Measurements from ENCODE around the gene FAM131C. TPM values are rescaled to one million over a fixed set of nuclear protein-coding genes. Genes with fewer than 3 reads are reported as not detected.
A peak's percentile ranks its signal among the peaks of the same experiment; 100 is the strongest.

The FAM131C gene
- total RNA-seq, 1 experiment from 2014 or later = 3.4 TPM

DNA sequence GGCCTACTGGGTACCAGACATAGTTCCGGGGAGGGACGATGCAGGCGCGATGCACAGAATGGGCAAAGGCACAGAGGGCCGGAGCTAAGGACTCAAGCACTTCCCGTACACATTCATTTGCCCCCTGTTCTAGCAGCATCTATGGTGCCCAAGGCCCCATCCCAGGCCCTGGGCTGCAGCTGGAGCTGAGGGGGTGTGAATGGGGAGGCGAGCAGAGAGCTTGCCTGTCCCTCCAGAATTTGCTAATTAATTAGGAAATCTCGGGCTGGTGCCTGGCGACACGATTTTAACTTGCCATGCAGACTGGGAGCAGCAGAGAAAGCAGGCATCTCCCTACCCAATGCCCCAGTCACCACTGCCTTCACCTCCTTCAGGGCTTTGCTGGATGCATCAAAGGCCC, 46.5 kb upstream of the FAM131C start:
- POLR2A ChIA-PET = no interaction called here
- Histone ChIP-seq H3K9me3 (ENCODE audit: control insufficient read depth, insufficient read depth, low read depth, low read length) (no peaks in the 10 kb centered on the region), H3K36me3 (ENCODE audit: control insufficient read depth, insufficient read depth, low read length) (peaks cover 4% of the 10 kb centered on the region; the same call in 1 of the 2 replicates), H3K27me3 (ENCODE audit: control insufficient read depth, insufficient read depth, low read length) (no peaks in the 10 kb centered on the region), H3K4me3 (ENCODE audit: low read depth in 2 of 2, low read length in 2 of 2) (no peak overlapping the region), H3K27ac (ENCODE audit: low read length) (peak overlapping the region; percentile 62; the same call in 1 of the 2 replicates), H3K4me1 (ENCODE audit: control insufficient read depth, insufficient read depth, low read length) (peaks cover 62% of the 10 kb centered on the region)
- no peak for TF ChIP-seq SIN3A (IDR thresholded peaks at IDR 0.05; ENCODE audit: borderline replicate concordance, insufficient read depth, low read depth, low read length)
- TF ChIP-seq, protein P1, sequence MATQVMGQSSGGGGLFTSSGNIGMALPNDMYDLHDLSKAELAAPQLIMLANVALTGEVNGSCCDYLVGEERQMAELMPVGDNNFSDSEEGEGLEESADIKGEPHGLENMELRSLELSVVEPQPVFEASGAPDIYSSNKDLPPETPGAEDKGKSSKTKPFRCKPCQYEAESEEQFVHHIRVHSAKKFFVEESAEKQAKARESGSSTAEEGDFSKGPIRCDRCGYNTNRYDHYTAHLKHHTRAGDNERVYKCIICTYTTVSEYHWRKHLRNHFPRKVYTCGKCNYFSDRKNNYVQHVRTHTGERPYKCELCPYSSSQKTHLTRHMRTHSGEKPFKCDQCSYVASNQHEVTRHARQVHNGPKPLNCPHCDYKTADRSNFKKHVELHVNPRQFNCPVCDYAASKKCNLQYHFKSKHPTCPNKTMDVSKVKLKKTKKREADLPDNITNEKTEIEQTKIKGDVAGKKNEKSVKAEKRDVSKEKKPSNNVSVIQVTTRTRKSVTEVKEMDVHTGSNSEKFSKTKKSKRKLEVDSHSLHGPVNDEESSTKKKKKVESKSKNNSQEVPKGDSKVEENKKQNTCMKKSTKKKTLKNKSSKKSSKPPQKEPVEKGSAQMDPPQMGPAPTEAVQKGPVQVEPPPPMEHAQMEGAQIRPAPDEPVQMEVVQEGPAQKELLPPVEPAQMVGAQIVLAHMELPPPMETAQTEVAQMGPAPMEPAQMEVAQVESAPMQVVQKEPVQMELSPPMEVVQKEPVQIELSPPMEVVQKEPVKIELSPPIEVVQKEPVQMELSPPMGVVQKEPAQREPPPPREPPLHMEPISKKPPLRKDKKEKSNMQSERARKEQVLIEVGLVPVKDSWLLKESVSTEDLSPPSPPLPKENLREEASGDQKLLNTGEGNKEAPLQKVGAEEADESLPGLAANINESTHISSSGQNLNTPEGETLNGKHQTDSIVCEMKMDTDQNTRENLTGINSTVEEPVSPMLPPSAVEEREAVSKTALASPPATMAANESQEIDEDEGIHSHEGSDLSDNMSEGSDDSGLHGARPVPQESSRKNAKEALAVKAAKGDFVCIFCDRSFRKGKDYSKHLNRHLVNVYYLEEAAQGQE (IDR thresholded peaks at IDR 0.05; ENCODE audit: insufficient read depth in 1 of 2, low read depth in 2 of 2, low read length in 1 of 2) = no peak
- TF ChIP-seq POLR2AphosphoS5 (IDR thresholded peaks at IDR 0.05; ENCODE audit: low read depth, low read length) = no peak
- TF ChIP-seq TCF7L2 (IDR thresholded peaks at IDR 0.05; ENCODE audit: low read depth, low read length) = no peak
- TF ChIP-seq, protein P2, sequence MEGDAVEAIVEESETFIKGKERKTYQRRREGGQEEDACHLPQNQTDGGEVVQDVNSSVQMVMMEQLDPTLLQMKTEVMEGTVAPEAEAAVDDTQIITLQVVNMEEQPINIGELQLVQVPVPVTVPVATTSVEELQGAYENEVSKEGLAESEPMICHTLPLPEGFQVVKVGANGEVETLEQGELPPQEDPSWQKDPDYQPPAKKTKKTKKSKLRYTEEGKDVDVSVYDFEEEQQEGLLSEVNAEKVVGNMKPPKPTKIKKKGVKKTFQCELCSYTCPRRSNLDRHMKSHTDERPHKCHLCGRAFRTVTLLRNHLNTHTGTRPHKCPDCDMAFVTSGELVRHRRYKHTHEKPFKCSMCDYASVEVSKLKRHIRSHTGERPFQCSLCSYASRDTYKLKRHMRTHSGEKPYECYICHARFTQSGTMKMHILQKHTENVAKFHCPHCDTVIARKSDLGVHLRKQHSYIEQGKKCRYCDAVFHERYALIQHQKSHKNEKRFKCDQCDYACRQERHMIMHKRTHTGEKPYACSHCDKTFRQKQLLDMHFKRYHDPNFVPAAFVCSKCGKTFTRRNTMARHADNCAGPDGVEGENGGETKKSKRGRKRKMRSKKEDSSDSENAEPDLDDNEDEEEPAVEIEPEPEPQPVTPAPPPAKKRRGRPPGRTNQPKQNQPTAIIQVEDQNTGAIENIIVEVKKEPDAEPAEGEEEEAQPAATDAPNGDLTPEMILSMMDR (IDR thresholded peaks at IDR 0.05) = no peak
- BruUV-seq (replicated peaks) = no TSS peak
- DNase-seq (ENCODE audit: low read depth, low spot score) (no peak), ATAC-seq (no peak; the same call in 1 of the 2 replicates)
- intact Hi-C loops (cut with micrococcal nuclease; ENCODE audit: unreplicated experiment) = loop anchor here (10.0 kb wide), 1 partner anchor 65 kb away; no protein-coding TSS in a partner anchor
- in situ Hi-C loops (cut with HindIII; ENCODE audit: low pct_unique_long_range_greater_than_20kb, low sequenced_read_pairs) = no loop called here
- CTCF ChIA-PET = interaction anchor here (1.0 to 1.4 kb wide), 2 partner anchors 38 to 41 kb away, joined by 3 to 4 read pairs; no protein-coding TSS in a partner anchor

- peak overlapping the region; percentile 62; the same call in 1 of the 2 replicates for H3K27ac ChIP-seq (ENCODE audit: low read length)
- no TSS peak for BruUV-seq (replicated peaks)
- peaks cover 58% of the 10 kb centered on the region for H3K4me1 ChIP-seq (ENCODE audit: control insufficient read depth, insufficient read depth, low read length)
- no peak for ATAC-seq
- ChIA-PET POLR2A (no interaction called here), CTCF (interaction anchor here (1.0 to 1.4 kb wide), 2 partner anchors 37 to 41 kb away, joined by 3 to 4 read pairs; no protein-coding TSS in a partner anchor)
- intact Hi-C loops (cut with micrococcal nuclease; ENCODE audit: unreplicated experiment) = no loop called here
- TF ChIP-seq SIN3A (IDR thresholded peaks at IDR 0.05; ENCODE audit: borderline replicate concordance, insufficient read depth, low read depth, low read length) (no peak), POLR2AphosphoS5 (IDR thresholded peaks at IDR 0.05; ENCODE audit: low read depth, low read length) (no peak), TCF7L2 (IDR thresholded peaks at IDR 0.05; ENCODE audit: low read depth, low read length) (no peak)
- TF ChIP-seq, protein P1 (IDR thresholded peaks at IDR 0.05; ENCODE audit: insufficient read depth in 1 of 2, low read depth in 2 of 2, low read length in 1 of 2) = no peak
- TF ChIP-seq, protein P2 (IDR thresholded peaks at IDR 0.05) = no peak
- in situ Hi-C loops (cut with HindIII; ENCODE audit: low pct_unique_long_range_greater_than_20kb, low sequenced_read_pairs) = no loop called here
- DNase-seq (ENCODE audit: low read depth, low spot score) = no peak
- H3K9me3 ChIP-seq (ENCODE audit: control insufficient read depth, insufficient read depth, low read depth, low read length) = no peaks in the 10 kb centered on the region
- no peak overlapping the region for H3K4me3 ChIP-seq (ENCODE audit: low read depth in 2 of 2, low read length in 2 of 2)
- H3K36me3 ChIP-seq (ENCODE audit: control insufficient read depth, insufficient read depth, low read length) = peaks cover 4% of the 10 kb centered on the region; the same call in 1 of the 2 replicates
- H3K27me3 ChIP-seq (ENCODE audit: control insufficient read depth, insufficient read depth, low read length) = no peaks in the 10 kb centered on the region
Measured at GRCh38 chr1:16119504-16119903, 46.1 kb upstream of the FAM131C start.

Data from Panc1 (cell line).